Sciatic nerve (tissue), 2 donors: ENCODE data around the gene EXOG. TPM values are rescaled to one million over a fixed set of nuclear protein-coding genes. Genes with fewer than 3 reads are reported as not detected.
A peak's percentile ranks its signal among the peaks of the same experiment; 100 is the strongest.

Source experiments
- ATAC-seq: fragments of 200-7000 bp; cut with Tn5 transposase; one replicate; pipeline ENCODE4 v1.9.1; 2020; ENCODE audit warnings: mild to moderate bottlenecking, moderate library complexity
- DNase-seq: peaks from one replicate; pipeline ENCODE4 v3.0.0-alpha.2; 2020; ENCODE audit warnings: low spot score
- intact Hi-C: fragments of 100-400 bp; cut with DNase I; formaldehyde crosslinking; loops from one replicate; pipeline ENCODE4 v1.14.2; 2022
- total RNA-seq: library from RNA; stranded (reverse); fragmentation: NEBNext Ultra II Directional; extraction: Animal tissue kit (Norgen Biotek cat#: 25700); gene quantifications from one replicate; pipeline ENCODE4 v1.2.1, GENCODE V29; 2021
- donor health status: DM: no; HTN: no; CAD: no.
- donor health status: DM: no; HTN: no; CAD: no.

The EXOG gene
- total RNA-seq = 16.7 TPM

DNA sequence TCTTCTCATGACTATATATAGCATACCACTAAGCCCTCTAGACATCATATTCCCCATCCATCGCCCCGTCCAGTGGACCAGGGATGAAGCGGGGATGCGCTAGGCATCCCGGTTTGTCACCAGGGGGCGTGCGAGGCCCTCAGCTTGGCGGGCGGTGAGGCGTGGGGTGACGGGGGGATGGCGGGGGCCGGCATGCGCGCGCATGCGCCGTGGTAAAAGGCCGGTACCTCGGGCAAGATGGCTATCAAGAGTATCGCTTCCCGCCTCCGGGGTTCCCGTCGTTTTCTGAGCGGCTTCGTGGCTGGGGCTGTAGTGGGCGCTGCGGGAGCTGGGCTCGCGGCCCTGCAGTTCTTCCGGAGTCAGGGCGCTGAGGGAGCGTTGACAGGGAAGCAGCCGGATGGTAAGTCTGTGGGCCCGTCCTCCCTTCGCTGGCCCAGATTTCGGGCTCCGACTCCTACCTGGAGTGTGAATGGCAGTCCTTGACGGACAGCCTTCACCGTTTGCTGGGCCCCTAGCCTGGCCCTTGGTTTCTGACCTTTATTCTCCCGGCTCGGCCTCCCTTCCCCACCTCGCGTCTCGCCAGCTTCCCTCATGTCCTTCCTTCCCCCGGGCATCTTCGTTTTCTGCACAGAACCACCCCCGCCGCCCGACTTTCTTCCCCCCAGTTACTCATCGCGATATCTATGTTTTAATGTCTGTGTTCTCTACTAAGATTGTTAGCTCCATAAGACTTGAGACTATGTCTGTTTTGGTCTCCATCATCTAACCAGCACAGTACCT, at the start of gene EXOG:
EXOG (plus strand) TSS at position 210 of the 780 bp plus-strand sequence; CDS start at position 238, 28 bp downstream.
- ATAC-seq (peak; percentile 98), DNase-seq (peak; percentile 98)
- intact Hi-C loops = no loop called here

GRCh38 chr3:38446812-38447211, 49.3 kb upstream of the EXOG start:
- no peak for ATAC-seq
- no peak for DNase-seq
- intact Hi-C loops = no loop called here

GRCh38 chr3:38450853-38451252, 45.3 kb upstream of the EXOG start:
- ATAC-seq (no peak), DNase-seq (no peak)
- intact Hi-C loops = no loop called here

DNA sequence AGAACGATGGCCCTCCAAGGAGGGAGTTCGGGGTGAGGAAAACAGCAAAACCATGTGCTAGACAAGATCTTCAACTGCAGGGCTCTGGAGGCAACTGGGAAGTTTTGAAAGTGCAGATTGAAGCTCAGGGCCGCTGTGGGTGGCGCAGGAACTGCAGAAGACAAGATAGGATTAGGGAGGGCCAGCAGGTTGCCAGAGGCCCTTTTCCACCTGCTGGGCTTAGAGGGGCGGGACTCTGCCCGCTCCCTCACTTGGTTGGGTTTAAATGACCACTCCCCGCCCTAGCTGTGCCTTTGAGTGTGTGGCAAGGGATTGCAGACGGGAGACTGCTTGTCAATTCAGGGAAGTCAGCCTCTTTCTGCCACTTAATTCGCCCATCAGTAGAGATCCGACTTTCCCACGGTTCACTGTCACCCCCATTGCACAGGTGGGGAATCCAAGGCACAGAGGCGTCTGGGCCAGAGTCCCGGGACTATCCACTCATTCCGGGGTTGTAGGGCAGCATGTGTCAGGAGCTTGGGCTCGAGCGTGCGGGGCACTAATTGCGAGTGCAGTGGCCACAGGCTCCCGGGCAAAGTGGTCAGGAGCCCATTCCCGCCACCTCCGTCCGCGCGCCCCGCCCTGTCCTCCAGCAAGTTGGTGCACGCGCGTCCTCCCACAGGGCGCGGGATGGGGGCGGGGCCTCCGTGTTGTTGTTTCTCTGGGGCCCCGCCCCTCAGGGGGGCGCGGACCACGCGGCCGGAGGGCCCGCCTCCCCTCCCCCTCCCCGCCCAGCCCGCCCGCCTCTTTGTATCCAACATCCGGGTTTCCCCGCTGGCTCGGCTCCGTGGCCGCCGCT, 42.8 kb upstream of the EXOG start, which contains the start of gene ACVR2B:
ACVR2B (plus strand) TSS at position 816 of the 838 bp plus-strand sequence. CDS start 433 bp downstream, outside the sequence.
- peak; percentile 95 for ATAC-seq
- intact Hi-C loops = no loop called here
- DNase-seq = peak; percentile 95

- DNase-seq (no peak), ATAC-seq (no peak)
- intact Hi-C loops = no loop called here
Measured at GRCh38 chr3:38453913-38454177, 42.3 kb upstream of the EXOG start.

GRCh38 chr3:38454178-38454883, 41.8 kb upstream of the EXOG start:
- intact Hi-C loops = no loop called here
- no peak for DNase-seq
- peak; percentile 12 for ATAC-seq

GRCh38 chr3:38454884-38455638, 41.1 kb upstream of the EXOG start:
- DNase-seq (peak; percentile 87), ATAC-seq (peak; percentile 65)
- intact Hi-C loops = no loop called here

DNA sequence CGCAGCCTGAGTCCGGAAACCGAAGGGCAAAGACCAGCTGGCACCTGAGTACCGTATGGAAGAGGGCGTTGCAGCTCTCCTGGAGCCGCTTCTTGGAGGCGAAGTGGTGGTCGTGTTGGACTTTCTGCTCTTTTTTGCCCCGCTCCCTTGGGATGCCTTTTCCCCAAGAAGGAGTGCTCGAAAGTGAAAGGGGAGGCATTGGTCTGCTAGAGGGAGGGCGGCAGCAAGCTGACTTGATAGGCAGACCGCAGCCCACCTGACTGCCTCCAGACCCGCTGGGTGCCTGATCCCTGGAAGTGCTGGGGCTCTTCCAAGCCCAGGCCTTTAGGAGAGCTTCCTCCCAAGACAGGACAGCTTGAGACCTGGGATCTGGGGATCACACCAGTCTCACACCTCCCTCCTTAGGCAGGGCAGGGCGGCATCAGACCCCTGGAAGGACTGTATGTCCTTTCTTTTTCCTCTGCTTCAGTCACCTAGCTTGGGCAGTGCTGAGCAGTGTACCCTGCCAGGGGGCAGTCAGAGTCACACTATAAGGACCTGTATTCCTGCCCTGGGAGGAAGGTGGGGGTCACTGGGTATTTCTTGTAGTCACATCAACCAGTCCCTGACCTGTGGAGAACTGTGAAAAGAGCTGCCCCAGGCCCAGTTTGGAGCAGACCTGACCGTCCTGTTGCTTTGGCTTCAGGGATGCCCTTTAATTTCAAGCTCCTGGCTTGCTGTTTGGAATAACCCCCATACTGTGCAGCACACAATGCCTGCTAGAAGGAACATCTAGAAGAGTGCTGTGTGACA, 40.3 kb upstream of the EXOG start:
- intact Hi-C loops = no loop called here
- ATAC-seq (no peak), DNase-seq (no peak)

GRCh38 chr3:38457111-38458003, 38.8 kb upstream of the EXOG start:
- intact Hi-C loops = no loop called here

GRCh38 chr3:38458796-38459498, 37.2 kb upstream of the EXOG start:
- no peak for DNase-seq
- intact Hi-C loops = no loop called here

More at GRCh38 chr3:38457111-38458003, 38.8 kb upstream of the EXOG start:
- no peak for ATAC-seq
- DNase-seq = no peak

GRCh38 chr3:38459499-38460048, 36.6 kb upstream of the EXOG start:
- intact Hi-C loops = no loop called here
- DNase-seq = no peak
- peak; percentile 3 for ATAC-seq

More at GRCh38 chr3:38458796-38459498, 37.2 kb upstream of the EXOG start:
- ATAC-seq = peak; percentile 60

DNA sequence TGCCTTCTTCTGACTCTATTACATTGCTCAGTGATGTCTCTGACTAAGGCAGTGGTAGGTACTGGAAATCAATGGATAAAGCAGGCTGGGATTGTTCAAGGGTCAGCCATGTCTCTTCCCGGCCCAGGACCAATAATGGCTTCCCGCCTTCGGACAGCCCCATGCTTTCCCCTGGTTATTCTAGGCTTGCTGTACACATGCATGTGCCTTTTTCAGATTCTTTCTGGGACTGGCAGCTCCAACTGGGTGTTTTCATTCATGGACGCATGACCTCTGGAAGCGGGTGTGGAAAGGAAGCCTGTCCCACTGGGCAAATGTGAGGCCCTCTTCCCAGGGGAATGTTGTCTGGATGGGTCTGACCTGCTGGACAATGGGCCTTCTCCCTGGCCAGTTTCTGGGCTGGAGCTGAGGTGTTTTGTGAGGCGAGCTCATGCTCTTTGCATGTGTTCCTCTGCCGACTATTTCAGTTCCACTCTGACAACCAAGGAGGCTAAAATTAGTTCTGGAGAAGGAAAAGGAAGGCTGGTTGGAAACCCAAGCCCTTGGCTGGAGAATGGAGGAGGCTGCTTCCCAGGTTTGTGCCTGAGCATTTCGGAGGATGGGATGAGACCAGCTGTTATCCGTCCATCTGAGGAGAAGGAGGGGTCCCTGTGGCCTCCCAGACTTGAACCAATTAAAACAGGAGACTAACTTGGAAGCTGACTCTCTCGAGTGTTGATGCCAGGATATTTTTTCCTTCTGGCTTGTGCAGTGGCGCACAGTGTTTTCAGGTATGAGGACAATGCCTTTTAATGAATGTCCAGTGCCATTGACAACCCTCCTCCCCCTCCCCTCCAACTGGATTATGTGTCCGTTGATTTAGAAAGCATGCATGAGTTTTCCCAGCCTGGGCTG, 35.5 kb upstream of the EXOG start:
- DNase-seq = no peak
- no peak for ATAC-seq
- intact Hi-C loops = no loop called here

GRCh38 chr3:38465588-38466154, 30.5 kb upstream of the EXOG start:
- DNase-seq (no peak), ATAC-seq (no peak)
- intact Hi-C loops = no loop called here

- ATAC-seq = no peak
- DNase-seq = no peak
- intact Hi-C loops = no loop called here
Measured at GRCh38 chr3:38468765-38469164, 27.4 kb upstream of the EXOG start.

DNA sequence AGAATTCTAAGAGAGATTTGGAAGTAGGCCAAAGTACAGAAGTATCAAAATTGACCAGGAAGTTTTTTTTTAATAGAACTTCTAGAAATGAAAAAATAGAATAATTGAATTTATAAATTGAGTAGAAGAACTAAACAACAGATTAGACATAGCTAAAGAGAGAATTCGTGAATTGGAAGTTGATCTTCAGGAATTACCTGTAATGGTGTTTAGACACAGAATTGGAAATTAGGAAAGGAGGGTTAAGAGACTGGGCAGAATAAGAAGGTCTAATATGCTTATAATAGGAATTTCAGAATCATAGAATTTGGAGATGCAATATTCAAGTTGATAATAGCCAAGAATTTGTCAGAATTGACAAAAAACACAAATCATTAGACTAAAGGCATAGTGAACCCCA, 26.3 kb upstream of the EXOG start:
- DNase-seq (no peak), ATAC-seq (no peak)
- intact Hi-C loops = no loop called here
